Adrenal gland (tissue), 5 donors: ENCODE data around the gene PLK1.

Source experiments
- POLR2A ChIP-seq, 2 donors: fragments of 450-650 bp; IDR thresholded peaks; one replicate each; pipeline ENCODE4 v1.6.1; 2017; ENCODE audit warnings: antibody characterized with exemption in 2 of 2, mild to moderate bottlenecking in 2 of 2, moderate library complexity in 1 of 2
- TF ChIP-seq, protein P1 (sequence below), 6 experiments: fragments of 450-650 bp in 4 of 6; fragments of 200-600 bp in 2 of 6; sonication (generic) in 1 of 6; IDR thresholded peaks; 1 replicate in 5 of 6; 2 replicates in 1 of 6; pipeline versions ENCODE4 v1.5.1 to v1.8.0; 2016 to 2021; ENCODE audit warnings: antibody characterized with exemption in 6 of 6, mild to moderate bottlenecking in 2 of 6, moderate library complexity in 1 of 6
- donor health status: DM: no; HTN: no; CAD: no.

DNA sequence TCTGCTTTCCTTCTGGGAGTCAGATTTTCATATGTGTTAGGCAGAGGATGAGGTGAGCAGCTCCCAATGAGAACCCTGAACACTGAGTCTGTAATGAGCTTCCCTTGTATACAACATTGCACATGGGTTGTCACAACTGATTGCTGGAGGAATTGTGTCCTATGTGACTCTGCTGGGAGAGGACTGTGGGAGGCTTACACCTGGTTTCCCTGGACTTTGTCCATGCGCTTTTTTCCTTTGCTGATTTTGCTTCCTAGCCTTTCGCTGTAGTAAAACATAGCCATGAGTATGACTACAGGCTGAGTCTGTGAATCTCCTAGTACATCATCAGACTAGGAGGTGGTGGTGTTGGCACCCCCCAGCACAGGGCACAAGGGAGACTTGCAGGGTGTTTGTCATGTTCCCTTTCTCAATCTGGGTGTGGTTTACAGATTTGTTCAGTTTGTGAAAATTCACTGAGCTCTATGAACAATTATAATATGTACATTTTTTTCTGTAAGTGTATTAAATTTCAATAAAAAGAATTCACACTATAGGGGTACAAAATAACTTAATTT is 1.7 kb upstream of the PLK1 start:
- TF ChIP-seq, protein P1, sequence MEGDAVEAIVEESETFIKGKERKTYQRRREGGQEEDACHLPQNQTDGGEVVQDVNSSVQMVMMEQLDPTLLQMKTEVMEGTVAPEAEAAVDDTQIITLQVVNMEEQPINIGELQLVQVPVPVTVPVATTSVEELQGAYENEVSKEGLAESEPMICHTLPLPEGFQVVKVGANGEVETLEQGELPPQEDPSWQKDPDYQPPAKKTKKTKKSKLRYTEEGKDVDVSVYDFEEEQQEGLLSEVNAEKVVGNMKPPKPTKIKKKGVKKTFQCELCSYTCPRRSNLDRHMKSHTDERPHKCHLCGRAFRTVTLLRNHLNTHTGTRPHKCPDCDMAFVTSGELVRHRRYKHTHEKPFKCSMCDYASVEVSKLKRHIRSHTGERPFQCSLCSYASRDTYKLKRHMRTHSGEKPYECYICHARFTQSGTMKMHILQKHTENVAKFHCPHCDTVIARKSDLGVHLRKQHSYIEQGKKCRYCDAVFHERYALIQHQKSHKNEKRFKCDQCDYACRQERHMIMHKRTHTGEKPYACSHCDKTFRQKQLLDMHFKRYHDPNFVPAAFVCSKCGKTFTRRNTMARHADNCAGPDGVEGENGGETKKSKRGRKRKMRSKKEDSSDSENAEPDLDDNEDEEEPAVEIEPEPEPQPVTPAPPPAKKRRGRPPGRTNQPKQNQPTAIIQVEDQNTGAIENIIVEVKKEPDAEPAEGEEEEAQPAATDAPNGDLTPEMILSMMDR (IDR thresholded peaks at IDR 0.05), result no peak
- no peak for TF ChIP-seq POLR2A (IDR thresholded peaks at IDR 0.05)
